GM12878 (cell line): ENCODE data around the gene KRTAP10-5.

ENCODE experiments used
- CHD4 ChIP-seq: fragments of 200-600 bp; sonication (generic); IDR thresholded peaks from 2 replicates; pipeline ENCODE4 v1.6.1; 2016; ENCODE audit warnings: mild to moderate bottlenecking
- EZH2 ChIP-seq: IDR thresholded peaks from 2 replicates; pipeline ENCODE4 v1.6.1; 2012; ENCODE audit warnings: low read depth, mild to moderate bottlenecking, control low read depth, inconsistent platforms, low read length, borderline replicate concordance; ENCODE audit not compliant: control insufficient read depth
- NRF1 ChIP-seq: conservative IDR thresholded peaks from 2 replicates; pipeline ENCODE4 v1.6.1; 2011; ENCODE audit warnings: mild to moderate bottlenecking, low read depth, low read length, improper control_type of control experiment
- TF ChIP-seq, protein P1 (sequence below): IDR thresholded peaks from 2 replicates; pipeline ENCODE4 v1.6.1; 2011; ENCODE audit warnings: low read depth, mild to moderate bottlenecking, low read length, moderate library complexity, borderline replicate concordance; ENCODE audit errors: extremely low read depth

DNA sequence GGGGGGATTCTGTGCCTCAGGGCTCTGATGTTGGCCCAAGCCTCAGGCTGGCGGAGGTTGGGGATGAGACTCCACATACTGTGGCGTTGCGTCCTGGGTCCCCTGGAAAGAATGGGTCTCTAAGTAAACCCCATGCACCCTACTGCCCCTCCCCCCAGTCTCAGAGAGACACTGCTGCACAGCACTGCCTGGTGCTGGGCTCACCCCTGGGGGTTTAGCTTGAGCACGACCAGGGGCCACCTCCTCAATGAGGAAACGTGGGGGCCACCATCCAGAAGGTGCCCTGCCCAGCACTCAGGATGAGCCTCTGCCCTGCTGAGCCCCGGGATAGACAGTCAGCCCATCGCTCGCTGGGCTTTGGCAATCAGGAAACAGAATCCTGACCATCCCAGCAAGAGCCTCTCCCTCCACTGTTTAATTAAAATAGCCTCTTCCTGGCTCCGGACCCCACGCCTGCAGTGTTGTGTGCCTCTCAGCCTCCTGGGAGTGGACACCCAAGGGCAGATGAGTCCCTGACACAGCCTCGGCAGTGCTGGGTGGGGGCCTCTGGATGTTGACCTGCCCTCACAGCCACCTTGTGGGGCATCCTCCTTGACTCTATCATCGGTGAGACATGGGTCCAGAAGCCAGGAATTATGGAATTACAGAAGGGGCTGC lies 10.4 kb downstream of the KRTAP10-5 start:
- TF ChIP-seq NRF1 (no peak), CHD4 (no peak), EZH2 (no peak)
- TF ChIP-seq, protein P1, sequence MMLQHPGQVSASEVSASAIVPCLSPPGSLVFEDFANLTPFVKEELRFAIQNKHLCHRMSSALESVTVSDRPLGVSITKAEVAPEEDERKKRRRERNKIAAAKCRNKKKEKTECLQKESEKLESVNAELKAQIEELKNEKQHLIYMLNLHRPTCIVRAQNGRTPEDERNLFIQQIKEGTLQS = no peak
